Stomach (tissue), 9 donors: ENCODE results near the gene MTARC1. TPM values are rescaled to one million over a fixed set of nuclear protein-coding genes. Genes with fewer than 3 reads are reported as not detected.

Experiments used
- DNase-seq, 2 donors: peaks; one replicate each; pipeline versions ENCODE4 v3.0.0 to v3.0.0-alpha.2; 2013 to 2019
- H3K27ac ChIP-seq, 5 donors: fragments of 200-600 bp in 4 of 5; sonication (generic) in 4 of 5; one replicate each; pipeline ENCODE4 v1.5.1; 2013 to 2019; ENCODE audit warnings: mild to moderate bottlenecking in 1 of 5, moderate library complexity in 1 of 5
- H3K27me3 ChIP-seq, 3 donors: fragments of 200-600 bp; sonication (generic); one replicate each; pipeline ENCODE4 v1.5.1; 2017 to 2019; ENCODE audit warnings: mixed run types in 1 of 3
- H3K36me3 ChIP-seq, 4 donors: fragments of 200-600 bp; sonication (generic); 1 replicate in 3 of 4; 2 replicates in 1 of 4; pipeline ENCODE4 v1.5.1; 2016 to 2019
- H3K4me1 ChIP-seq, 4 donors: fragments of 200-600 bp; sonication (generic); one replicate each; pipeline ENCODE4 v1.5.1; 2016 to 2019
- H3K4me3 ChIP-seq, 4 donors: fragments of 200-600 bp; sonication (generic) in 3 of 4; one replicate each; pipeline ENCODE4 v1.5.1; 2016 to 2019; ENCODE audit warnings: mild to moderate bottlenecking in 1 of 4
- H3K9me3 ChIP-seq, 4 donors: fragments of 200-600 bp; sonication (generic); one replicate each; pipeline ENCODE4 v1.5.1; 2016 to 2019
- CTCF ChIP-seq, 7 experiments: fragments of 450-650 bp in 4 of 7; fragments of 200-600 bp in 3 of 7; sonication (generic) in 3 of 7; IDR thresholded peaks; one replicate each; pipeline ENCODE4 v1.5.1; 2016 to 2019; ENCODE audit warnings: antibody characterized with exemption in 7 of 7, control low read depth in 2 of 7, mild to moderate bottlenecking in 1 of 7
- EP300 ChIP-seq: sonication (generic); formaldehyde crosslinking; IDR thresholded peaks from one replicate; pipeline ENCODE4 v1.6.1; 2017; ENCODE audit warnings: antibody characterized with exemption
- POLR2A ChIP-seq, 4 donors: fragments of 450-650 bp; IDR thresholded peaks; one replicate each; pipeline ENCODE4 v1.6.1; 2016; ENCODE audit warnings: antibody characterized with exemption in 4 of 4, control low read depth in 2 of 4, mild to moderate bottlenecking in 1 of 4, moderate library complexity in 1 of 4
- POLR2AphosphoS5 ChIP-seq, 3 donors: sonication (generic); formaldehyde crosslinking; IDR thresholded peaks; one replicate each; pipeline ENCODE4 v1.6.1; 2016; ENCODE audit warnings: antibody characterized with exemption in 3 of 3
- whole genome bisulfite sequencing, 5 donors: extraction: QIAGEN DNeasy Blood & Tissue Kit in 3 of 5; methylation state at CpG; one replicate each; pipeline versions ENCODE4 v1.1.5 to v1.1.7; 2013 to 2018; 5-methylcytosine and 5-hydroxymethylcytosine counted together
- intact Hi-C: fragments of 100-400 bp; cut with DNase I; formaldehyde crosslinking; loops from one replicate; pipeline ENCODE4 v1.15.1; 2023; ENCODE audit warnings: low total_unique reads
- polyA plus RNA-seq, 3 donors: library from polyadenylated mRNA; stranded (reverse); fragments of 200-250 nt; gene quantifications; one replicate each; pipeline ENCODE4 v1.2.3, GENCODE V29; 2013
- total RNA-seq, 5 donors: library from RNA; depleted of rRNA; stranded (reverse); fragments of >200 nt; gene quantifications; one replicate each; pipeline versions ENCODE4 v1.1.0 to v1.2.3, GENCODE V29; 2014 to 2016
- donor health status: healthy with polysubstance abuse.
- donor health status: Bipolar disorder and iron deficiency.
- donor health status: healthy.

Gene MTARC1
- total and polyA plus RNA-seq, 8 donors: under 0.01 to 9.9 (median 6.2) TPM

- Histone ChIP-seq H3K27ac (peak overlapping the region in 3 of 5 donors; percentile 44 to 57 (median 55)), H3K4me3 (no peak overlapping the region)
- TF ChIP-seq POLR2AphosphoS5 (IDR thresholded peaks at IDR 0.05): no peak
- no peak for TF ChIP-seq CTCF (IDR thresholded peaks at IDR 0.05)
- TF ChIP-seq EP300: no peak
- no peak for TF ChIP-seq POLR2A (IDR thresholded peaks at IDR 0.05)
Observed at GRCh38 chr1:220791956-220792355, 5.2 kb downstream of the MTARC1 start.

DNA sequence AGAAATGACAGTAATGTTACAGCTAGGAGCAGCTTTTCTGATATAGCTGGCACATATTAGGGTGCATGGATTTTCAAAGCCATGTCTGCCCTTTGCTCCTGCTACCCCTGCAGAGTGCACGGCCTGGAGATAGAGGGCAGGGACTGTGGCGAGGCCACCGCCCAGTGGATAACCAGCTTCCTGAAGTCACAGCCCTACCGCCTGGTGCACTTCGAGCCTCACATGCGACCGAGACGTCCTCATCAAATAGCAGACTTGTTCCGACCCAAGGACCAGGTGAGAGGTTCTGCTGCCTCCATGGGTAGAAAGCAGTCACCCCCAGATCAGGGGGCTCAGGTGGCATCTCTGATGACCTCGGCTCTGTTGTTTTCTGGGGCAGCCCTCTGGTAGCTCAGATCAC is 9.8 kb downstream of the MTARC1 start:
- Histone ChIP-seq H3K27ac (no peak overlapping the region), H3K4me3 (no peak overlapping the region), H3K9me3 (no peaks in the 10 kb centered on the region), H3K27me3 (no peaks in the 10 kb centered on the region), H3K36me3 (peaks cover 0 to 39% (median 28%) of the 10 kb centered on the region in 4 donors), H3K4me1 (peaks cover 1 to 7% (median 3%) of the 10 kb centered on the region in 4 donors)
- DNase-seq: no peak
- TF ChIP-seq POLR2A (IDR thresholded peaks at IDR 0.05) (no peak), POLR2AphosphoS5 (IDR thresholded peaks at IDR 0.05) (no peak), CTCF (IDR thresholded peaks at IDR 0.05) (no peak), EP300 (no peak)
- intact Hi-C loops: no loop called here
- 75 to 94% (median 91%) methylated on average over 10 of the region's 10 CpGs for WGBS, 5 donors

More at GRCh38 chr1:220791956-220792355, 5.2 kb downstream of the MTARC1 start:
- Histone ChIP-seq H3K4me1 (peaks cover 5 to 38% (median 34%) of the 10 kb centered on the region in 4 donors), H3K36me3 (peaks cover 0 to 5% (median 0%) of the 10 kb centered on the region in 4 donors), H3K9me3 (no peaks in the 10 kb centered on the region), H3K27me3 (peaks cover 0 to 1% (median 0%) of the 10 kb centered on the region in 3 donors)
- intact Hi-C loops: no loop called here
- WGBS, 5 donors: 48 to 66% (median 60%) methylated on average over 5 of the region's 5 CpGs
- no peak for DNase-seq

DNA sequence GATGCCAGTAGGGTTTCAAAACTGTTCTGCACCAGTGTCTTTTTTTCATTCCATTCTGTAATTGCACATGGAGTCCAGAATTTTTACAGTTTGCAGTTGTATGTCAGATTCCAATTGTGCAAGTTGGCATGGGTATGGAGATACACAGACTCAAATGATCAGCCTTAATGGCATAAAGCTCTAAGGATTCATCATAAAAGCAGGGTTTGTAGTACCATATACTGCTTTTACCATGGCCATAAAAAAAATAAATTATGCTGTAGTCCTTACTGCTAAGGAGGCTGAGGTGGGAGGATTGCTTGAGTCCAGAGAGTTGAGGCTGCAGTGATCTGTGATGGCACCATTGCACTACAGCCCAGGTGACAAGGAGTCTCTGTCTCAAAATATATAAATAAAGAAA is 10.3 kb downstream of the MTARC1 start:
- no peaks in the 10 kb centered on the region for H3K27me3 ChIP-seq
- no peaks in the 10 kb centered on the region for H3K9me3 ChIP-seq
- intact Hi-C loops: no loop called here
- no peak overlapping the region for H3K4me3 ChIP-seq
- no peak overlapping the region for H3K27ac ChIP-seq
- peaks cover 0 to 44% (median 30%) of the 10 kb centered on the region in 4 donors for H3K36me3 ChIP-seq
- TF ChIP-seq CTCF (IDR thresholded peaks at IDR 0.05) (no peak), EP300 (no peak), POLR2A (IDR thresholded peaks at IDR 0.05) (no peak), POLR2AphosphoS5 (IDR thresholded peaks at IDR 0.05) (no peak)
- peaks cover 0 to 2% (median 0%) of the 10 kb centered on the region in 4 donors for H3K4me1 ChIP-seq
- no peak for DNase-seq

DNA sequence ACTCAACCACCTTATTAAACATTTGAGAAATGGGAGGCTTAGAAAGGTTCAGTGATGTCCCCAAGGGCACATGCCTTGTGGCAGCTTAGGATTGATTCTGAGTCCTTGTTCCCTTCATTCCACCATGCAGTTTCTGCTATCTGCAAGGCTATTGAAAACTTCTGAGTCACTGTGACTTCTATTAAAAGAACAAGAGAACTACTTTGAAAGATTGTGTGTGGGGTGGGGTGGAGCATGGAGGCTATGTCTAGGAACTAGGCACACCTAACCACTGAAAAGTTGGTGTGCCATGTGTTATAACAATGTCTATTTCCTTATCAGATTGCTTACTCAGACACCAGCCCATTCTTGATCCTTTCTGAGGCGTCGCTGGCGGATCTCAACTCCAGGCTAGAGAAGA is 10.8 kb downstream of the MTARC1 start:
- Histone ChIP-seq H3K4me1 (no peaks in the 10 kb centered on the region), H3K27ac (no peak overlapping the region), H3K27me3 (no peaks in the 10 kb centered on the region), H3K4me3 (no peak overlapping the region), H3K9me3 (no peaks in the 10 kb centered on the region), H3K36me3 (peaks cover 0 to 47% (median 32%) of the 10 kb centered on the region in 4 donors)
- intact Hi-C loops: no loop called here
- WGBS, 5 donors: 83 to 96% (median 84%) methylated on average over 3 of the region's 3 CpGs
- no peak for TF ChIP-seq EP300
- no peak for TF ChIP-seq POLR2A (IDR thresholded peaks at IDR 0.05)
- no peak for TF ChIP-seq CTCF (IDR thresholded peaks at IDR 0.05)
- TF ChIP-seq POLR2AphosphoS5 (IDR thresholded peaks at IDR 0.05): no peak
- no peak for DNase-seq
